HG03025 (cell line): Measurements from ENCODE around the gene NCL.
"Not testable (repeated sequence)": the region's sequence is repeated elsewhere in the genome, so short reads cannot be mapped to it uniquely, and the experiment has no call there.

Source experiments
- ATAC-seq: cut with Tn5 transposase; IDR thresholded peaks from one replicate; pipeline ENCODE4 v1.9.1; 2021; ENCODE audit warnings: mild to moderate bottlenecking, moderate library complexity; ENCODE audit not compliant: unreplicated experiment, low FRiP score

NCL gene

DNA sequence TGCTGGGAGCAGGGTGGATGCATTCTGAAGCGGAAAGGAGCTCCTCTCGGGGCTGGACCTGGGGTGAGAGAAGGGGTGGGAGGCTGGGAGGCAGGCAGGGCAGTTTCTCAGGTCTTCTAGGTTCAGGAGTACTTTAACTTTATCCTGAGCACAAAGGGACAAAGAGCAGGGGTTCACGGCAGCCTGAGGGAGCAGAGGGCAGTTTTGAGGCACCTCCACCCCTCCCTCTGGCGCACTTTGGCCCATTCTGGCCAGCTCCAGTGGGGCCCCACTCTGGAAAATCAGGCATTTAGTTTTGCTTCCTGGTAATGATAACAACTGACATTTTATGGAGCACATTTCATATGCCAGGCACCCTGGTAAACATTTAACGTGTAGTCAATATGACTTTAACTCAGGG, 54.5 kb downstream of the NCL start:
- ATAC-seq: no peak

GRCh38 chr2:231408304-231408703, 56.0 kb downstream of the NCL start:
- ATAC-seq: not testable (repeated sequence)

GRCh38 chr2:231407686-231408085, 56.6 kb downstream of the NCL start:
- ATAC-seq: not testable (repeated sequence)

DNA sequence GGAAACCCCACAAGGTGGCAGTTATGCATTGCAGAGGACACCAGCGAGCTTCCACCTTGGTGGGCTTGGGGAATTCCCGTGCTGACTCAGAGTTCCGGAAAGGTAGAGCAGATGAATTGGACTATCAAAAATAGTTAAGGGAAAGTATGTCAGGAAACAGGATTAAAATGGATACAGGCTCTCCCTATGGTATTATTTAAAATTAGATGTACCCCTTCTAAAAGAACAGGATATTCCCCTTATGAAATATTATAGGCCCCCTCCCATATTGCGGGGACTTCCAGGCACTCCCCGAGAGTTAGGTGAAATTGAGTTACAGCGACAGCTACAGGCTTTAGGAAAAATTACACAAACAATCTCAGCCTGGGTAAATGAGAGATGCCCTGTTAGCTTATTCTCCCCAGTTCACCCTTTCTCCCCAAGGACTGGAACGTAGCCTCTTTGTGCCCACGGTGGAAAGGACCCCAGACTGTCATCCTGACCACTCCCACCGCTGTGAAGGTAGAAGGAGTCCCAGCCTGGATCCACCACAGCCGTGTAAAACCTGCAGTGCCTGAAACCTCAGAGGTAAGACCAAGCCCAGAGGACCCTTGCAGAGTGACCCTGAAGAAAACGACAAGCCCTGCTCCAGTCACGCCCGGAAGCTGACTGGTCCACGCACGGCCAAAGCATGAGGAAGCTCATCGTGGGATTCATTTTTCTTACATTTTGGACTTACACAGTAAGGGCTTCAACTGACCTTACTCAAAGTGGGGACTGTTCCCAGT, 58.5 kb downstream of the NCL start:
- ATAC-seq: not testable (repeated sequence)

DNA sequence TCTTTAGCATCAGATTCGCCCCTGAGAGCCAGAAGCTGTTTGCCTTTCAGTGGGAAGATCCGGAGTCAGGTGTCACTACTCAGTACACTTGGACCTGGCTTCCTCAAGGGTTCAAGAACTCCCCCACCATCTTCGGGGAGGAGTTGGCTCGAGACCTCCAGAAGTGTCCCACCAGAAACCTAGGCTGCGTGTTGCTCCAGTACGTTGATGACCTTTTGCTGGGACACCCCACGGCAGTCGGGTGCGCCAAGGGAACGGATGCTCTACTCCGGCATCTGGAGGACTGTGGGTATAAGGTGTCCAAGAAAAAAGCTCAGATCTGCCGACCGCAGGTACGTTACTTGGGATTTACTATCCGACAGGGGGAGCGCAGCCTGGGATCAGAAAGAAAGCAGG, 60.1 kb downstream of the NCL start:
- not testable (repeated sequence) for ATAC-seq
